ENCODE data around the gene SPOUT1.
"Not testable (repeated sequence)": the region's sequence is repeated elsewhere in the genome, so short reads cannot be mapped to it uniquely, and the experiment has no call there.

DNA sequence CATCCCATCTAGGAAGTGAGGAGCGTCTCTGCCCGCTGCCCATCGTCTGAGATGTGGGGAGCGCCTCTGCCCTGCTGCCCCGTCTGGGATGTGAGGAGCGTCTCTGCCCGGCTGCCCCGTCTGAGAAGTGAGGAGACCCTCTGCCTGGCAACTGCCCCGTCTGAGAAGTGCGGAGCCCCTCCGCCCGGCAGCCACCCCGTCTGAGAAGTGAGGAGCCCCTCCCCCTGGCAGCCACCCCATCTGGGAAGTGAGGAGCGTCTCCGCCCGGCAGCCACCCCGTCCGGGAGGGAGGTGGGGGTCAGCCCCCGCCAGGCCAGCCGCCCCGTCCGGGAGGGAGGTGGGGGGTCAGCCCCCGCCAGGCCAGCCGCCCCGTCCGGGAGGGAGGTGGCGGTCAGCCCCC is 49.5 kb downstream of the SPOUT1 start:
- not testable (repeated sequence) for TF ChIP-seq ESRRA (IDR thresholded peaks at IDR 0.05; ENCODE audit: borderline replicate concordance, low read length); E2F6 (IDR thresholded peaks at IDR 0.05; ENCODE audit: borderline replicate concordance, low read depth); CTCF (IDR thresholded peaks at IDR 0.05)
